Measurements from ENCODE around the gene POLR2J2.
A peak's percentile ranks its signal among the peaks of the same experiment; 100 is the strongest.
"Not testable (repeated sequence)": the region's sequence is repeated elsewhere in the genome, so short reads cannot be mapped to it uniquely, and the experiment has no call there.

POLR2J2 gene

GRCh38 chr7:102689436-102690282, 18.2 kb upstream of the POLR2J2 start:
- H3K36me3 ChIP-seq; H3K9me3 ChIP-seq; intact Hi-C loops (cut with DNase I; ENCODE audit: low total_unique reads); H3K27me3 ChIP-seq; H3K27ac ChIP-seq; H3K4me1 ChIP-seq; DNase-seq: not testable (repeated sequence)
- peak overlapping the region in 1 of 2 donors; percentile 40 for H3K4me3 ChIP-seq

GRCh38 chr7:102688299-102689036, 17.0 kb upstream of the POLR2J2 start:
- H3K27me3 ChIP-seq; DNase-seq; H3K4me3 ChIP-seq; H3K36me3 ChIP-seq; H3K4me1 ChIP-seq; H3K27ac ChIP-seq; intact Hi-C loops (cut with DNase I; ENCODE audit: low total_unique reads); H3K9me3 ChIP-seq: not testable (repeated sequence)

GRCh38 chr7:102682560-102682959, 11.1 kb upstream of the POLR2J2 start:
- H3K9me3 ChIP-seq; H3K36me3 ChIP-seq; intact Hi-C loops (cut with DNase I; ENCODE audit: low total_unique reads); DNase-seq; H3K4me1 ChIP-seq; H3K4me3 ChIP-seq; H3K27me3 ChIP-seq; H3K27ac ChIP-seq: not testable (repeated sequence)

DNA sequence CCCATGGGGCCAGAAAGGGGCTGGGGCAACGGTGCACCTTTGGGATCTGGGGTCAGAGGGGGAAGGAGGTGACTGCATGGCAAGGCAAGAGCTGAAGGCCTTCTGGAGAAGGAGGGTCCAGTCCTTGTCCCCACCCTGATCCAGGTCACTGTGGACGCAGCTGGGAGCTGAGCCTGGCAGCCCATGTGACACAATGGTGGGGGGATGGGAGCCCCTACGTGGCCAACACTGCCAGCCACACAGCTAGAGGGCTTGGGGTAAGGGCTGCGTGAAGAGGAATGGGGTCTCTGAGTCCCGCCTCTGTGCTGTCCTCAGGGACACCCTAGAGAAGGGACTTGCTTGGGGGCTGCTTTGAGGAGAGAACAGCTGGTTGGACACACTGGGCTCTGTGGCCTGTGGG, 9.3 kb upstream of the POLR2J2 start:
- H3K27ac ChIP-seq; intact Hi-C loops (cut with DNase I; ENCODE audit: low total_unique reads); H3K4me1 ChIP-seq; H3K36me3 ChIP-seq; H3K4me3 ChIP-seq; DNase-seq; H3K9me3 ChIP-seq; H3K27me3 ChIP-seq: not testable (repeated sequence)

- intact Hi-C loops (cut with DNase I; ENCODE audit: low total_unique reads); DNase-seq; H3K9me3 ChIP-seq; H3K27ac ChIP-seq; H3K27me3 ChIP-seq; H3K36me3 ChIP-seq; H3K4me1 ChIP-seq; H3K4me3 ChIP-seq: not testable (repeated sequence)
Measured at GRCh38 chr7:102675545-102675944, 4.1 kb upstream of the POLR2J2 start.

DNA sequence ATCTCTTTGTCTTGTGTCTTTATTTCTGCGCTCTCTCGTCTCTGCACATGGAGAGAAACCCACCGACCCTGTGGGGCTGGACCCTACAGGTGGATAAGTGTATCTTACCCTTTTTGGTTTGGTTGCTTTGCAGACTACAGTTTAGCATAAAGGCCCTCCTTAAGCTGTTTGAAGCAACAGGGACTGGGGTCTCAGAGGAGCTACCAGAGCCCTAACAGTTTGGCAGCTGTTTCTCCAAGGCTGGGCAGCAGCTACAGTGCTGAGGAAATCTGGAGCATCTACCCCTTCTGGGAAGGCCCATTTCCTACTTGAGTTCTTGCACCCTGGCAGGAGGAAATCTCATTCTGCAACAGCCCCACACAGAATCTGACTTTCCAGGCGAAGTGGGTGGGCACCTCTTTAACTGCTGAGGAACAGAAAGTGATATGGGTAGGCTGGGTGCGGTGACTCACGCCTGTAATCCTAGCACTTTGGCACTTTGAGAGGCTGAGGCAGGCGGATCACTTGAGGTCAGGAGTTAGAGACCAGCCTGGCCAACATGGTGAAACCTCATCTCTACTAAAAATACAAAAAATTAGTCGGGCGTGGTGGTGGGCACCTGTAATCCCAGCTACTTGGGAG, 2.1 kb upstream of the POLR2J2 start:
- DNase-seq; H3K27ac ChIP-seq; H3K27me3 ChIP-seq; H3K9me3 ChIP-seq; H3K4me1 ChIP-seq; H3K4me3 ChIP-seq; intact Hi-C loops (cut with DNase I; ENCODE audit: low total_unique reads); H3K36me3 ChIP-seq: not testable (repeated sequence)

- H3K27ac ChIP-seq, result not testable (repeated sequence)
Measured at GRCh38 chr7:102671956-102672307, 469 bp upstream of the POLR2J2 start.

GRCh38 chr7:102667523-102667922, 3.9 kb downstream of the POLR2J2 start:
- not testable (repeated sequence) for H3K4me3 ChIP-seq

More at GRCh38 chr7:102671956-102672307, 469 bp upstream of the POLR2J2 start:
- intact Hi-C loops (cut with DNase I; ENCODE audit: low total_unique reads); H3K27me3 ChIP-seq; H3K36me3 ChIP-seq; H3K4me1 ChIP-seq; H3K9me3 ChIP-seq; DNase-seq: not testable (repeated sequence)
- peak overlapping the region in 1 of 2 donors; percentile 54 for H3K4me3 ChIP-seq

GRCh38 chr7:102666850-102667249, 4.6 kb downstream of the POLR2J2 start:
- H3K4me3 ChIP-seq; H3K27me3 ChIP-seq; H3K36me3 ChIP-seq; H3K9me3 ChIP-seq; DNase-seq; H3K27ac ChIP-seq; H3K4me1 ChIP-seq; intact Hi-C loops (cut with DNase I; ENCODE audit: low total_unique reads): not testable (repeated sequence)

More at GRCh38 chr7:102667523-102667922, 3.9 kb downstream of the POLR2J2 start:
- H3K27me3 ChIP-seq; H3K4me1 ChIP-seq; intact Hi-C loops (cut with DNase I; ENCODE audit: low total_unique reads); H3K27ac ChIP-seq; H3K9me3 ChIP-seq; H3K36me3 ChIP-seq: not testable (repeated sequence)
- peak in 1 of 2 donors; percentile 29 for DNase-seq

DNA sequence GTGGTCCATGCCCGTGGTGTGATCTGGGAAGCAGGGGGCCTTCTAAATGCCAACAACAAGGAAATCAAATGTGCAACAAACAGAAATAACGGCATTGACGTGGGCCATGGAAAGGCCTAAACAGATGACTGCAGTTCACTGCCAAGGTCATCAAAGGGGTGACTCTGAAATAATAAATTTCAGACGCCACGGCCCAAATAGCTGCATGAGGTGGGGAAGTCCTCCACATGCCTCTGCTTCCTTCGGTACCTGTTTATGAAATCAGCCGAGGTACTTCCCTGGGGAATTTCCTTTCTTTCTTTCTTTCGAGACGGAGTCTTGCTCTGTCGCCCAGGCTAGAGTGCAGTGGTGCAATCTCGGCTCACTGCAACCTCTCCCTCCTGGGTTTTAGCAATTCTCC, 6.7 kb downstream of the POLR2J2 start:
- H3K4me1 ChIP-seq; H3K36me3 ChIP-seq; H3K4me3 ChIP-seq; H3K9me3 ChIP-seq; DNase-seq; H3K27ac ChIP-seq; intact Hi-C loops (cut with DNase I; ENCODE audit: low total_unique reads); H3K27me3 ChIP-seq: not testable (repeated sequence)

GRCh38 chr7:102649924-102650323, 21.5 kb downstream of the POLR2J2 start, which contains the start of gene SPDYE2B:
TSS of gene SPDYE2B (plus strand) at chr7:102650319. CDS start at chr7:102652349, 2,030 bp downstream.
- H3K9me3 ChIP-seq; H3K27me3 ChIP-seq; H3K4me1 ChIP-seq; H3K36me3 ChIP-seq; H3K27ac ChIP-seq; DNase-seq; intact Hi-C loops (cut with DNase I; ENCODE audit: low total_unique reads); H3K4me3 ChIP-seq: not testable (repeated sequence)

GRCh38 chr7:102647813-102648212, 23.6 kb downstream of the POLR2J2 start:
- H3K36me3 ChIP-seq; H3K27ac ChIP-seq; H3K27me3 ChIP-seq; H3K9me3 ChIP-seq; H3K4me3 ChIP-seq; intact Hi-C loops (cut with DNase I; ENCODE audit: low total_unique reads); H3K4me1 ChIP-seq: not testable (repeated sequence)
- peak in 1 of 2 donors; percentile 16 for DNase-seq

GRCh38 chr7:102643404-102643803, 28.1 kb downstream of the POLR2J2 start:
- H3K4me1 ChIP-seq; intact Hi-C loops (cut with DNase I; ENCODE audit: low total_unique reads); H3K4me3 ChIP-seq; H3K36me3 ChIP-seq; H3K27ac ChIP-seq; H3K27me3 ChIP-seq; H3K9me3 ChIP-seq; DNase-seq: not testable (repeated sequence)

DNA sequence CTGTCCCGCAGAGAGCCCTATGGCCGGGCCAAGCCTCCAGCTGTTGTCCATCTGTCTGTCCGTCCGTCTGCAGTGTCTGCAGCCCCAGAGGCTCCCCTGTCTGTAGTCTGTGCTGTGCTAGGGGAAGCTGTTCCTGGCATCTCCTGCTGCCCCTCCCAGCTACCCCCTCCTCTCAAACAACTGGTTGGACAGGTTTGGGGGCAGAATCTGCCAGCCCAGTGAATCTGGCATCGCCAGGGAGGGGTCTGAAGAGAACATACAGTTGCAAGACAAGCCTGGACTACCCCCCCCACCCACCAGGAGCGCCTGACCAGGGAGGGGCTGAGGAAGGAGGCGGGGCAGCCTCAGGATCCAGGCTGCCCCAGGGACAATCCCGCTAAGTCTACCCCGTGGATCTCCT, 28.8 kb downstream of the POLR2J2 start, which contains the start of gene UPK3BL1:
TSS of gene UPK3BL1 (minus strand) at position 101 of the 400 bp plus-strand sequence. CDS start at position 51, 50 bp downstream.
- H3K9me3 ChIP-seq; H3K27ac ChIP-seq; H3K4me3 ChIP-seq; H3K36me3 ChIP-seq; H3K27me3 ChIP-seq; H3K4me1 ChIP-seq; intact Hi-C loops (cut with DNase I; ENCODE audit: low total_unique reads); DNase-seq: not testable (repeated sequence)

Data from tibial artery (tissue), 4 donors.